Spleen (tissue), 11 donors: ENCODE data around the gene ATP6V0C. TPM values are rescaled to one million over a fixed set of nuclear protein-coding genes. Genes with fewer than 3 reads are reported as not detected.
"Not testable (repeated sequence)": the region's sequence is repeated elsewhere in the genome, so short reads cannot be mapped to it uniquely, and the experiment has no call there.

ENCODE experiments used
- DNase-seq: peaks from one replicate; pipeline ENCODE4 v3.0.0-alpha.2; 2020
- H3K27ac ChIP-seq, 8 donors: fragments of 200-600 bp; sonication (generic) in 7 of 8; 1 replicate in 4 of 8; 2 replicates in 4 of 8; pipeline versions ENCODE4 v1.5.0 to v1.8.0; 2016 to 2021; ENCODE audit warnings: inconsistent platforms in 4 of 8, mild to moderate bottlenecking in 4 of 8, moderate library complexity in 1 of 8
- H3K27me3 ChIP-seq, 7 donors: fragments of 200-600 bp; sonication (generic) in 6 of 7; replicated peaks in 1 of 7; 1 replicate in 4 of 7; 2 replicates in 3 of 7; pipeline versions ENCODE4 v1.5.0 to v1.8.0; 2016 to 2021; ENCODE audit warnings: inconsistent platforms in 3 of 7, mild to moderate bottlenecking in 1 of 7
- H3K36me3 ChIP-seq, 6 donors: fragments of 200-600 bp; sonication (generic) in 5 of 6; 1 replicate in 4 of 6; 2 replicates in 2 of 6; pipeline versions ENCODE4 v1.5.0 to v1.8.0; 2016 to 2021; ENCODE audit warnings: inconsistent platforms in 2 of 6
- H3K4me1 ChIP-seq, 6 donors: fragments of 200-600 bp; sonication (generic) in 5 of 6; 1 replicate in 3 of 6; 2 replicates in 3 of 6; pipeline versions ENCODE4 v1.5.0 to v1.8.0; 2016 to 2021; ENCODE audit warnings: inconsistent platforms in 3 of 6
- H3K4me3 ChIP-seq, 8 donors: fragments of 200-600 bp; sonication (generic) in 7 of 8; 1 replicate in 4 of 8; 2 replicates in 4 of 8; pipeline versions ENCODE4 v1.5.0 to v1.8.0; 2016 to 2021; ENCODE audit warnings: inconsistent platforms in 4 of 8, mild to moderate bottlenecking in 4 of 8, moderate library complexity in 2 of 8
- H3K9me3 ChIP-seq, 8 donors: fragments of 200-600 bp; sonication (generic) in 7 of 8; 1 replicate in 4 of 8; 2 replicates in 4 of 8; pipeline versions ENCODE4 v1.5.0 to v1.8.0; 2016 to 2021; ENCODE audit warnings: inconsistent platforms in 4 of 8
- POLR2A ChIP-seq, 3 donors: fragments of 450-650 bp; IDR thresholded peaks; one replicate each; pipeline ENCODE4 v1.5.1; 2017; ENCODE audit warnings: antibody characterized with exemption in 3 of 3, mild to moderate bottlenecking in 1 of 3
- POLR2AphosphoS5 ChIP-seq, 3 donors: sonication (generic); formaldehyde crosslinking; IDR thresholded peaks; one replicate each; pipeline ENCODE4 v1.5.1; 2017; ENCODE audit warnings: antibody characterized with exemption in 3 of 3
- WGBS, 5 donors: extraction: QIAGEN DNeasy Blood & Tissue Kit in 3 of 5; methylation state at CpG; one replicate each; pipeline versions ENCODE4 v1.1.5 to v1.1.7; 2013 to 2018; 5-methylcytosine and 5-hydroxymethylcytosine counted together
- intact Hi-C: fragments of 100-400 bp; cut with DNase I; formaldehyde crosslinking; loops from one replicate; pipeline ENCODE4 v1.15.0; 2023; ENCODE audit warnings: low total_unique reads
- polyA plus RNA-seq, 3 donors: library from polyadenylated mRNA; stranded (reverse); fragments of 200-250 nt; gene quantifications; one replicate each; pipeline ENCODE4 v1.2.1, GENCODE V29; 2013
- total RNA-seq, 7 donors: library from RNA; depleted of rRNA in 3 of 7; stranded (reverse); fragments of >200 nt in 3 of 7; fragmentation: NEBNext Ultra II Directional in 4 of 7; extraction: Animal tissue kit (Norgen Biotek cat#: 25700) in 4 of 7; gene quantifications; one replicate each; pipeline versions ENCODE4 v1.1.0 to v1.2.1, GENCODE V29; 2016 to 2021
- TF ChIP-seq, protein P1 (sequence below), 11 experiments: fragments of 200-600 bp in 7 of 11; fragments of 450-650 bp in 4 of 11; sonication (generic) in 4 of 11; IDR thresholded peaks in 8 of 11; conservative IDR thresholded peaks in 3 of 11; 1 replicate in 7 of 11; 2 replicates in 4 of 11; pipeline versions ENCODE4 v1.4.0 to v1.8.0; 2016 to 2021; ENCODE audit warnings: antibody characterized with exemption in 11 of 11, inconsistent platforms in 4 of 11, mild to moderate bottlenecking in 1 of 11
- donor health status: healthy with polysubstance abuse.
- donor health status: DM: no; HTN: no; CAD: no; lungs with moderate emphysema.
- donor health status: DM: no; HTN: no; CAD: no.
- donor health status: Bipolar disorder and iron deficiency.
- donor health status: healthy.
- donor health status: DM: no; HTN: no; CAD: no.
- donor health status: DM: yes; HTN: yes; CAD: no.

Gene ATP6V0C
- total and polyA plus RNA-seq, 10 donors = 64.5 to 199 (median 112) TPM

DNA sequence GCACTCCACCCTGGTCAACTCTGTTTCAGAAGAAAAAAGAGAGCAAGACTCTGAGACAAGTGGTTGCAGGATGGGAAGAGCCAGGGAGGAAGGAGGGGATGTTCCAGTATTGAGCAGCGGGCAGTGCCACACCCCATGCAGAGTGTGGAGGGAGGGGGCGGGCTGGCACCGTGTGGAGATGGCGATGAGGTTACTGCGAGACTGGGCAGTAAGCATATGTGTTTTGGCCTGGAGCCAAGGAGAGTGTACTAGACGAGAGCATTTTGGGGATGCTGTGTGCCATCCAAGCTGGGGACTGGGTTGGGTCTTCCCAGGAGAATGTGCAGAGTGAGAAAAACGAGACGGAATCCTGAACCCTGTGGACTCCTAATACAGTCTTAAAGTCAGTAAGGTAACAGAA is 35.5 kb upstream of the ATP6V0C start:
- WGBS, 5 donors = 74 to 86% (median 80%) methylated on average over 8 of the region's 8 CpGs
- Histone ChIP-seq H3K4me1 (peaks cover 7 to 50% (median 24%) of the 10 kb centered on the region in 6 donors), H3K27ac (no peak overlapping the region), H3K4me3 (no peak overlapping the region), H3K27me3 (peaks cover 0 to 12% (median 4%) of the 10 kb centered on the region in 7 donors), H3K9me3 (no peaks in the 10 kb centered on the region), H3K36me3 (peaks cover 0 to 13% (median 0%) of the 10 kb centered on the region in 6 donors)
- no peak for DNase-seq
- TF ChIP-seq POLR2A (IDR thresholded peaks at IDR 0.05) = no peak
- TF ChIP-seq, protein P1, sequence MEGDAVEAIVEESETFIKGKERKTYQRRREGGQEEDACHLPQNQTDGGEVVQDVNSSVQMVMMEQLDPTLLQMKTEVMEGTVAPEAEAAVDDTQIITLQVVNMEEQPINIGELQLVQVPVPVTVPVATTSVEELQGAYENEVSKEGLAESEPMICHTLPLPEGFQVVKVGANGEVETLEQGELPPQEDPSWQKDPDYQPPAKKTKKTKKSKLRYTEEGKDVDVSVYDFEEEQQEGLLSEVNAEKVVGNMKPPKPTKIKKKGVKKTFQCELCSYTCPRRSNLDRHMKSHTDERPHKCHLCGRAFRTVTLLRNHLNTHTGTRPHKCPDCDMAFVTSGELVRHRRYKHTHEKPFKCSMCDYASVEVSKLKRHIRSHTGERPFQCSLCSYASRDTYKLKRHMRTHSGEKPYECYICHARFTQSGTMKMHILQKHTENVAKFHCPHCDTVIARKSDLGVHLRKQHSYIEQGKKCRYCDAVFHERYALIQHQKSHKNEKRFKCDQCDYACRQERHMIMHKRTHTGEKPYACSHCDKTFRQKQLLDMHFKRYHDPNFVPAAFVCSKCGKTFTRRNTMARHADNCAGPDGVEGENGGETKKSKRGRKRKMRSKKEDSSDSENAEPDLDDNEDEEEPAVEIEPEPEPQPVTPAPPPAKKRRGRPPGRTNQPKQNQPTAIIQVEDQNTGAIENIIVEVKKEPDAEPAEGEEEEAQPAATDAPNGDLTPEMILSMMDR (IDR thresholded peaks at IDR 0.05 in 8 of 11, conservative IDR thresholded peaks at IDR 0.05 in 3 of 11) = no peak
- TF ChIP-seq POLR2AphosphoS5 (IDR thresholded peaks at IDR 0.05) = no peak
- intact Hi-C loops = no loop called here

GRCh38 chr16:2479996-2480395 is 33.8 kb upstream of the ATP6V0C start:
- intact Hi-C loops, H3K9me3 ChIP-seq, H3K27ac ChIP-seq, H3K4me3 ChIP-seq, H3K27me3 ChIP-seq, DNase-seq: not testable (repeated sequence)
- 92 to 98% (median 94%) methylated on average over 10 of the region's 10 CpGs for WGBS, 5 donors
- Histone ChIP-seq H3K36me3 (peaks cover 0 to 13% (median 0%) of the 10 kb centered on the region in 6 donors), H3K4me1 (peaks cover 4 to 51% (median 12%) of the 10 kb centered on the region in 6 donors)

GRCh38 chr16:2480948-2481347 is 32.8 kb upstream of the ATP6V0C start:
- DNase-seq = no peak
- intact Hi-C loops = no loop called here
- peaks cover under 1 to 50% (median 9%) of the 10 kb centered on the region in 6 donors for H3K4me1 ChIP-seq
- no peak for TF ChIP-seq POLR2A (IDR thresholded peaks at IDR 0.05)
- no peaks in the 10 kb centered on the region for H3K9me3 ChIP-seq
- H3K36me3 ChIP-seq = peaks cover 0 to 19% (median 0%) of the 10 kb centered on the region in 6 donors
- no peaks in the 10 kb centered on the region for H3K27me3 ChIP-seq
- WGBS, 5 donors = 83 to 95% (median 91%) methylated on average over 12 of the region's 12 CpGs
- H3K4me3 ChIP-seq = no peak overlapping the region
- no peak overlapping the region for H3K27ac ChIP-seq

DNA sequence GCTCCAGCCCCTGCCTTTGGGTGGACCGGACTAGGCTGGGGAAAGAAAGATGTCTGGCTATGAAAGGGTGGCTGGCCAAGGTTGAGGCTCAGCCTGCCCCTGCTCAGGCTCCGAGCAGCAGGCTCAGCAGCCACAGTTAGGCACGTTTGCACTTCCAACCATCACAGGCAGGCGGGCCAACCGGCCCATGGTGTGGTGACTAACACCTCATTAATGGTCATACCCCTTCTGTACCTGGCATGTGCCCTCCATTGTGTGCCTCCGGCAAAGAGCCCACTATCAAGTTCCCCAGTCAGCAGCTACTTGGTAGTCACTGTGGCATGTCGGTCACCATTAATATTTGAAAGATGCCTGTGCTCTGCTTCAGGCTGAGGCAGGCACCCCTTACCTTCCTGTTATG is 32.1 kb upstream of the ATP6V0C start:
- no peak for DNase-seq
- Histone ChIP-seq H3K4me1 (peaks cover under 1 to 50% (median 12%) of the 10 kb centered on the region in 6 donors), H3K9me3 (no peaks in the 10 kb centered on the region), H3K36me3 (peaks cover 0 to 19% (median 0%) of the 10 kb centered on the region in 6 donors), H3K27me3 (no peaks in the 10 kb centered on the region), H3K27ac (no peak overlapping the region), H3K4me3 (no peak overlapping the region)
- WGBS, 5 donors = 89 to 100% (median 94%) methylated on average over 1 to 7 of the region's 7 CpGs
- intact Hi-C loops = no loop called here
- no peak for TF ChIP-seq POLR2A (IDR thresholded peaks at IDR 0.05)

- no peaks in the 10 kb centered on the region for H3K27me3 ChIP-seq
- DNase-seq = no peak
- 77 to 86% (median 82%) methylated on average over 13 of the region's 13 CpGs for WGBS, 5 donors
- peaks cover 0 to 19% (median 0%) of the 10 kb centered on the region in 6 donors for H3K36me3 ChIP-seq
- H3K4me1 ChIP-seq = peaks cover 6 to 54% (median 18%) of the 10 kb centered on the region in 6 donors
- H3K4me3 ChIP-seq = no peak overlapping the region
- intact Hi-C loops = no loop called here
- H3K9me3 ChIP-seq = no peaks in the 10 kb centered on the region
- TF ChIP-seq POLR2AphosphoS5 (IDR thresholded peaks at IDR 0.05) (no peak), POLR2A (IDR thresholded peaks at IDR 0.05) (no peak)
- TF ChIP-seq, protein P1 (IDR thresholded peaks at IDR 0.05 in 8 of 11, conservative IDR thresholded peaks at IDR 0.05 in 3 of 11) = no peak
- H3K27ac ChIP-seq = peak overlapping the region in 6 of 8 donors; percentile 9 to 68 (median 52)
These were observed 31.5 kb upstream of the ATP6V0C start for GRCh38 chr16:2482249-2482648.
